GM18951 (cell line): Measurements from ENCODE around the gene HORMAD2.

ENCODE experiments used
- POLR2A ChIP-seq: IDR thresholded peaks from 4 replicates; pipeline ENCODE4 v1.6.1; 2011; ENCODE audit warnings: mild to moderate bottlenecking; ENCODE audit not compliant: insufficient read length, insufficient read depth; ENCODE audit errors: extremely low read depth
- in situ Hi-C: fragments of 300-500 bp; cut with MboI; formaldehyde crosslinking; loops from one replicate; pipeline ENCODE4 v1.12.0; 2022; ENCODE audit warnings: low sequenced_read_pairs, mixed read lengths, inconsistent platforms; ENCODE audit not compliant: unreplicated experiment

The HORMAD2 gene

DNA sequence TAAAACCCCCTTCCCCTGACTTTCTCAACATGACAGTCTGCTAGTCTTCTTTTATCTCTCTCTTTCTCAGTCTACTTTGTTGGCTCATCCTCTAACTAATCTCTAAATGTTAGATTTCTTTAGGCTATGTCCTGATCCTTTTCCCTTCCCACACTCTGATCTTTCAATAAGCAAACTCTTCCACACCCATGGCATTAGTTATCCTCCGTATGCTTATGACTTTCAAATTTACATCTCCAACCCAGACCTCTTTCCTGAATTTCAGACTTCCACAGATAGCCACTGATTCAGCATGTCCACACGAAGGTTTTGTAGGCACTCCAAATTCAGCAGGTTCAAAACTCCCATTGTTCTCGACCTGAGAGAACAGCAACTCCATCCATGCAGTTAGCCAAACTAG, 90.7 kb downstream of the HORMAD2 start:
- in situ Hi-C loops: no loop called here
- no peak for TF ChIP-seq POLR2A

DNA sequence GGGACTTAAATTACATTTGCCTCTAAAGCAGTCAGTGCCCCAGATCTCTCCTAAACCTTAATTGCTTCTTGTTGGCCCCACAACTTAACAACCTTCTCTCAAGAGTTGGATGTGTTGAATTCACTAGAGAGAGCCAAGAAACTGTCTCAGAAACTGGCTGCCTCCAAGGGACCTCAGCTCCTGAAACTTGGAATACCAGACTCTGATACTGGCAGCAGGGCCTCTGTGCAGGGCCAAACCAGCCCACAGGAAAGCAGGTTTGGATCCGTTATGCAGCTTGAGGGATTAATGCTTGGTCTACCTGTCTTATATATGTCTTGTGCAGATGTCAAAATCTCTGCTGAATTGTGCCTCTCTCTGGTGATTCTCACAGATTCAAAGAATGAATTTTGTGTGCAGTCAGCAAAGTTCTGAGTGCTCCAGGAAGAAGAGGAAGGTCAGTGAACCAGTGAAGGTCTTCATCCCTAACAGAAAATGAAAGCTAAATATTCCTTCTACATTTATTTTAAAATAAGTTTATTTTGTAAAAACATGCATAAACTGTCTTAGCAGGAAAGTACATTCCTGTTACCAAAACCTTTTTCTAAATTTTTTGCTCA, 95.5 kb downstream of the HORMAD2 start:
- in situ Hi-C loops: no loop called here

DNA sequence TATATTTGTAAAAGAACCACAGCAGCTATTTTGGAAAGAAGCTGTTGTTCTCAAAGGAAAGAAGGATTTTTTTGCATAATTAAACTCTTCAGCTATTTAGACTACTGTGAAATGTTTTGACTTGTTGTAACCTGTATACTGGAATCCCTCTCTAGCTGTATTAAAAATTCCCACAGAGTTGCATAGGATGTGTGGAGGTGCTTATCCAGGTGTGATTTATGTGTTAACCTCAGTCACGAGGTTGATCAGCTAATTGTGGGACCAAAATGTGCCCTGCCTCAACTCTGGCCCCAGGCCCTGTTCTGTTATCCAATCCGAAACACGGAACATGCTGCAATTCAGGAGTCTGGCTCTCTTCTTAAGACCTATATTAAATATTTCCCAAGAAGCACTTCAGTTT, 96.2 kb downstream of the HORMAD2 start:
- in situ Hi-C loops: no loop called here
- TF ChIP-seq POLR2A: no peak

More for the DNA sequence above, 95.5 kb downstream of the HORMAD2 start:
- no peak for TF ChIP-seq POLR2A

DNA sequence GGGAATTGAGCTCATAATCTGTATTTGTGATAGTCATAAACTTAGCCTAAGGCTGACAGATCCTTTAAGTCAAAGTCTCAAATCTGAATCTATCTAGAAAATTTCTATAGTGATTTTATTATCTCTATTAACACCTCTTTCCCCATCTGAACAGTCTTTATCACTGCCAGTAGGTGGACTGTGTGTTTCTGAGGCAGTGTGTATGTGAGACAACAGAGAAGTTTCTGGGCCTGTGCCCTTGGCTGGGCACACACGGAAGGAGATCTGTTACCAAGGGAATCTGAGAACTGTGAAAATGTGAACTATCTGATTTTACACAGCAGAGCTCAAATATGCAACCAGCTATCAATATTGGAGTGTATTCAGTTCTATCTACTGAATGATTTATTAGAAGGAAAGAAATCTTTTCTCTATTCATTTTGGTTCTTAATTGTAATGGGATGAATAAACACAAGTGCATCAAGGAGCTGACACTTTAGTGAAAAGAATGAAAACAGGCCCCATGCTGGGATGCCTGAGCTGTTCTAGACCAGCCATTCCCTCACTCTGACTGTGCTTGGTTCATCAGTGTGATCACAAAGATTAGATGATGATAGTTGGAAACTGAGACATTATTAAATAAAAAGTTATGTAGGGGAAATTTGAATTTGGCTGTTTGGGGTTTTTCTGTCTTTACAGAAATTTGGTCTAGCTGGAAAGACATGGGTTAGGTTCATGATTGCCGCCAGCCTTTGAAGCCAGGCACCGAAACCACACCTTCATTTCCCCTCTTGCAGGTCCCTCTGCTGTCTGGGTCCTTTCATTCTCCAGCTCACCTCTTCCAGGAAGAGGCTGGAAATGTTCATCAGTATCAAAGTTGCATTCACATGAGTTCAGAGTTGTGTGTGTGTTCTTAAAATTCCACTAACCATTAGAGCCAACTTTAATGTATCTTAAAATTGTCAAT, 98.2 kb downstream of the HORMAD2 start:
- TF ChIP-seq POLR2A: no peak
- in situ Hi-C loops: no loop called here

DNA sequence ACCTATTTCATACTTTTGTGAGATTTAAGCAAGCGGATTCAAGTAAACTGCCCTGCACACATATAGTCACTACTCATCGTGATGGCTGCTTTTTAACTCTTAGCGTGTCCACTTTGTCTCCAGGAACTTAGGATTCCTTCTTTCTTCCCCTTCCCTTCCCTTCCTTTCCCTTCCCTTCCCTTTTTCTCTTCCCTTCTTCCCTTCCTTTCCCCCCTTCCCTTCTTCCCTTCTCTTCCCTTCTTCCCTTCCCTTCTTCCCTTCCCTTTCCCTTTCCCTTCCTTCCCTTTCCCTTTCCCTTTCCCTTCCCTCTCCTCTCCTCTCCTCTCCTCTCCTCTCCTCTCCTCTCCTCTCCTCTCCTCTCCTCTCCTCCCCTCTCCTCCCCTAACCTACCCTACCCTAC, 100.4 kb downstream of the HORMAD2 start:
- no peak for TF ChIP-seq POLR2A
- in situ Hi-C loops: no loop called here

DNA sequence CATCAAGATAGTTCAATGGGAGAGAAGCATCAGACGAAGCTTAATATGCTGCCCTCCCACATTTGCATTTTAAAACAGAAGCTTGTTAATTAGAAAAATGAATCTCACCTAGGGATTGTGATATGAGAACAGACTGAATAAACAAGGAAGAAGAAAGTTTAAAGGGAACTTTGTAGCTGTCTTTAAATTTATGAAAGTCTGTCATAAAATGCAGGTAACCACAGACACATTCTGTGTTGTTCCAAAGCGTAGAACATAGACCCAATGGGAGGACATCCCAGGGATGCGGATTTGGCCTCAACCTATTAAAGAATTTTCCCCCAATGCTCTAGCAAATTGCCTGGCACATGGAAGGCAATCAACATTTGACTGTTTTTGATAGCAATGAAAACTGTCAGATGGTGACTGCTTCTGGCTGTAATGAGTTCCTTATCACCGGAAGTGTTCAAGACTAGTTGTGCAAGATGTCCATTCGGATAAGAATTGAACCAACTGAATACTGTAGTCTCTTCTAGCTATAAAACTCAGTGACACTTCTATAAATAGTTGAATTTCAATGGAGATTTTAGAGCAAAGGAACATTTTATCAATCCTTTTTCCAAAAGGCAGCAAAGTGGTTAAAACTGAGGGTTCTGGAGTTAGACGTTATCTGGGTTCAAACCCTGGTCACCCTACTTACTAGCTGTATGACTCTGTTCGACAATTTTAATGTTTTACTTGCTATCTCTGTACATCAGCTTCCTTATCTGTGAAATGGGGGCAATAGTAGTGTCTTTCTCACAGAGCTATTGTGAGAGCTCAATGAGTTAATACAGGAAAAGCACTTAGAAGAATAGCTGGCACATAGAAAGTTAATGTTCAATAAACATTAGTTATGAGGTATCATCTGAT, 101.4 kb downstream of the HORMAD2 start:
- in situ Hi-C loops: no loop called here
- TF ChIP-seq POLR2A: no peak

DNA sequence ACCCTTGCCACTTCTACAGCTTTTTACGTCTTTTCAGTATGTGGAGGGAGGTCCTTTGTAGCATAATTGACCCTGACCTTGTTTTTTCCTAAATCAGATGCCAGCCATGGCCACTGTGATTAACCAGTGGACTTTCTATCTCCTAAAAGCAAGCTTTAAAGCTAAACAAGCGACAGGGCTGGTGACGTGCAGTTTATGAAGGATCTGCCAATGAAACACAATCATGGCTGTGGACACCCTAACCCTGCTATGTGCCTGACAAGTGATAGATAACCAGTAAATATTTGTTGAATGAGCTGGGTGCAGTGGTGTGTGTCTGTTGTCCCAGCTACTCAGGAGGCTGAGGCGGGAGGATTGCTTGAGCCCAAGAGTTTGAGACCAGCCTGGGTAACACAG, 102.1 kb downstream of the HORMAD2 start:
- in situ Hi-C loops: no loop called here
- TF ChIP-seq POLR2A: no peak

DNA sequence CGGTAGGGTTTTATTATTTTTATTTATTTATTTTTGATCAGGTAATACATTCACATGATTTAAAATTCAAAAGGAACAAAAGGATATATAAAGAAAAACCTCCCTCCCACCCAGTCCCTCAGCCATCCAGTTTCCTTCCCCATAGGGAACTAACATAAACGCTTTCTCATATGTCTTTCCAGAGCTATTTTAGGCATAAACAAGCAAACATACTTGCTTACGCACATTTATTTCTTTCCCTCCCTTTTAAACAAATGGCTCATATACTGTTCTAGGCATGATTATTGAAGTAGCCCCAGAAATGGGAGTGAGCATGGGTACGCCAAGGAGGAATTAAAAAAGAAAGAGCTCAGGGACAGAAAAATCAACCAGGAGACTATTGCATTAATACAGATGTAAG, 102.6 kb downstream of the HORMAD2 start:
- no peak for TF ChIP-seq POLR2A
- in situ Hi-C loops: no loop called here

DNA sequence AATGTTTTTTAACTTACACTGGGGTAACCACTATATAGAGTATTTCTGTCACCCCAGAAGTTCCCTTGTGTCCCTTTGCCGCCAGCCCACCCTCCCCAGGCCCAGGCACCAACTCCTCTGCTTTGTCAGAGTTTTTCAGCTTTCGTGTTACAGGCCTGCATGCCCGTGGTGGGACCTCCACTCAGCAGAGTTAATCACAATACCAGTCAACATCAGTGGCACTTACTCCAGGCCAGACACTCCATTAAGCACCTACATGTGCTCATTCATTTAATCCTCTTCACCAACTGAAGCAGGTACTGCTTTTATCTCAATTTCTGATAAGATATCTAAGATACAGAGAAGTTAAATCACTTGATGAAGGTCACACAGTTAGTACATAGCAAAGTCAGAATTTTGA, 103.0 kb downstream of the HORMAD2 start:
- in situ Hi-C loops: no loop called here
- no peak for TF ChIP-seq POLR2A

DNA sequence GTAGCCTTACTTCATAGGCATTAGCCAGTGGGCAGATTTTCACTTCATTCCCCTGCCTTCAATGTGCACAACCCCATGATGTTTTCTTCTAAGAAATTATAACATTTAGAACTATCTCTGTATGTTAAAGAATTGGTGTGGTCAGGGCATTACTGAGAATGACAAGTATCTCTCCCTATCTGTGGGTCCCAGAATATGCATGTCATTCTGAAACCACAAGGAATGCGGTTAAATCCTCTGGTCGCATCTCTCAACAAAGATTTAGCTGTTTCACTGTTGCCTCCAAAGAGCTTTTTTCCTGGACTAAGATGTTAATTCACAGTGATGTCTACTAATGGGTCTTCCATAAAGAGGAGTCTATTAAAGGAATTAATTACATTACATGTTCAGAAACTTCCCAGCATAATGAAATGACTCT, 103.6 kb downstream of the HORMAD2 start:
- no peak for TF ChIP-seq POLR2A
- in situ Hi-C loops: no loop called here

DNA sequence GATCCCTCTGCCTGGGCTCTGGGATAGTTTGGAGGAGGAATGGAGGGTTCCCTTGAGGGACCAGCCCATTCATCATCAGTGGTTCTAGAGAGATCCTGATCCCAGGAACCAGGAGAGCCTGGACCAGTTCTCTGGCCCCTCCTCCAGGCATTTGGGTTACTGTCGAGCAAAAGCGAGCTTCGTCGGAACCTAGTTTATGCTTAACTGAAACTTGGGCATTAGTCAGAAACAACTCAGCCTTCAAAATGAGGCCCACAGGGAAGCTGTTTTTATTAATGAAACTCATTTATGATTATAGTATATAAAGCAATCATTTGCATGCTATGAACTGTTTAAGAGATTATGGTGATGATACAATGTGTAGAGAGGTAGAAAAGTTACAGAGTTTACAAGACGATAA, 104.9 kb downstream of the HORMAD2 start:
- TF ChIP-seq POLR2A: no peak

DNA sequence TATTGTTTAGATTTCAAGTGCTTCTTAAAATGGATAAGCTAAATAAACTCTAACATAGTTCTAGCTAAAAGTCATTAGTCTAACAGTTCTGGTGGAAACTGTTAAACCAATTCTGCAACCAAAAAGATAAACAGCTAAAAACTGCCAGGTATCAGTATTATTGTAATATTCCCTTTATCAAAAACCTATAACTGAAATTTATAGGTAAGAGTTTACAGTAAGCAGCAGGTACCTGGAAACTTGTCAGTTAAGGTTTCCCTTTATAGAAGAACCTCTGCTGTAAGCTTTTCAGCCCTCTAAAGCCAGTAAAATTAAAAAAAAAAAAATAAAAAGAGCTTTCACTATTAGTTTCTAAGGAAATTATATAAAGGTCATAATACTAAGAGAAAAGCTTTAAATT, 105.3 kb downstream of the HORMAD2 start:
- TF ChIP-seq POLR2A: no peak
- in situ Hi-C loops: no loop called here

More for the DNA sequence above, 104.9 kb downstream of the HORMAD2 start:
- in situ Hi-C loops: no loop called here

DNA sequence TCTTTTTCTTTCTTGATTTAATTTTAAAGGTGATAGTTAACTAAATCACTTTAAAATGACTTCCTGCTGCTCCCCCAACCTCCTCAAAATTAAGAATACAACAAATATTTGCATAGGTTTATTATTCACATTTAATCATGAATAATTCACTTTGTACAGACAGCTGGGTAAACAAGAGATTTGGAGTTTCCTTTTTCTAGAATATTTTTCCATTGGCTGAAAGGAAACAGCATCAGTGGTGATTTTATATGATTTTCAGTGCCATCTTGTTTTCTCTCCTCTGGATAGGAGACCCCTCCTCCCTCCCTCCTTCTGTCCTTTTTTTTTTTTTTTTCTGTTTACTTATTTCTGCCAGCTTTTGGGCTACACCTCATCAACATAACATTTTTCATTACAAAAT, 105.8 kb downstream of the HORMAD2 start:
- in situ Hi-C loops: no loop called here

DNA sequence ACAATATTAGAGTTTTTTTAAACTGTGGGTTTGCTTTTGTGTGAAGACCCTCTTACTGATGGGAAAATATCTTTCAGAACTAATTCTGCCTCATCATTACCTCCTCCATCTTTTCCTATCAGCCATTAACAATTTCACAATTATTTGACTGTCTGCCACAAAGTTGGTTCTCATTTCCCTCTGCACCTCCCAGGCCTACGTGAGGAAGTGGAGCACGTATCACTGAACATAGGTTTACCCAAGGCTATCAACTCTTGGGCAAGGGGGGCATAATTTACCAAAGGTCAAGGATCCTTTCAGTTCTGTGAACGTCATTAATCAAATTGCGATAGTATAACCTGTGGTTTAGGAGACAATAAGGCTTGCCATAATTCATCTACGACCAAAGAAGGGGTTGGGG, 106.2 kb downstream of the HORMAD2 start:
- TF ChIP-seq POLR2A: no peak
- in situ Hi-C loops: no loop called here

More for the DNA sequence above, 105.8 kb downstream of the HORMAD2 start:
- TF ChIP-seq POLR2A: no peak

DNA sequence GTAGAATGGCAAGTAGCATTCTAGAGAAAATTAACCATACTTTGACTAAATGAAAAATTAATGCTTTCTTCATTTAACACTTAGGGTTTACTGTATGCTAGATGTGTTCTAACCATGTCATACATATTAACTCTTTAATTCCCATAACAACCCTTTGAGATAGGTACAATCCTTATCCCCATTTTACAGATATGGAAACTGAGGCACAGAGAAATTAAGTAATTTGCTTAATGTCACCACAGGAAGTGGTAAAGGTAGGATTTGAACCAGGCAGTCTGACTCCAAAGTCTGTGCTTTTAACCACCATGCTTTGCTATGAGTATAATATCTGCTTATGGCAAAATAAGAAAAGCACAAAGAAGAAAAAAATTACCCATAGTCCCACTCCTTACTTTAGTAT, 106.8 kb downstream of the HORMAD2 start:
- in situ Hi-C loops: no loop called here
- no peak for TF ChIP-seq POLR2A
